GM10847 (cell line): ENCODE results near the gene PYHIN1.

Source experiments
- POLR2A ChIP-seq: IDR thresholded peaks from 2 replicates; pipeline ENCODE4 v1.6.1; 2011; ENCODE audit not compliant: insufficient read length; ENCODE audit errors: extremely low read depth

PYHIN1 gene

DNA sequence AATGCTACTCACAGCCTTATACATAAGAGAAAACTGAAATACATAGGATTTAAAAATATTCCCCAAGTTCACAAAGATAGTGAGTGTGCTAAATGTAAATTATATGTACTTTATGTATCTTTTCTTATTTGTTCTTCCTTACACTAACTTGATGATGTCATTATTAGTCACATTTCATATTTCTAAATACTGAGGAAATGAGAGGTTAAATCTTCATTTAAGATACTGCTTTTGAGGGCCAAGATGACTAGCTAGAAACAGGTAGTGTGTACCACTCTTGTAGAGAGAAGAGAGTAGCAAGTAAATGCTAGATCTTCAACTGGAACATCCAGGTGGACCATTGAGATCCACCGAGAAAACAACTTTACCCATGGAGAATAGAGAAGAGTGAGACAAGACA lies 29.8 kb downstream of the PYHIN1 start:
- no peak for TF ChIP-seq POLR2A

GRCh38 chr1:158962983-158963382 lies 31.6 kb downstream of the PYHIN1 start:
- no peak for TF ChIP-seq POLR2A

DNA sequence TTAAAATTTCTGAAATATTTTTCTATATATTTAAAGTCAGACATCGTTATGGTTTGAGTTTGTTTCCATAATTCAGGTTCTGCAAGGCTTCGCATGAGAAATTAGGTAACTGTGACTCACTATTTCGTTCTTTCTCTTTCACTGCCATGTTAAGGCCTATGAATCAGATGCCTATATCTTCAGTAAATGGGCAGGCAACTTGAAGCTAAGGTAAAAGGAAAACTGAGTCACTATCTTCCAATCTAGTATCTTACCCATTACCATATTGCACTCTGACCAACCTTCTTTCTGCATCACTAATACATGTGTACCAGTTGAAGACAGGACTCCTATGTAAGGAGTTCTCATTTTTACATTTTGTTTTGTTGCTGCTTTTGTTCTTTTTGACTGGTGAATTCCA lies 37.8 kb downstream of the PYHIN1 start:
- no peak for TF ChIP-seq POLR2A

DNA sequence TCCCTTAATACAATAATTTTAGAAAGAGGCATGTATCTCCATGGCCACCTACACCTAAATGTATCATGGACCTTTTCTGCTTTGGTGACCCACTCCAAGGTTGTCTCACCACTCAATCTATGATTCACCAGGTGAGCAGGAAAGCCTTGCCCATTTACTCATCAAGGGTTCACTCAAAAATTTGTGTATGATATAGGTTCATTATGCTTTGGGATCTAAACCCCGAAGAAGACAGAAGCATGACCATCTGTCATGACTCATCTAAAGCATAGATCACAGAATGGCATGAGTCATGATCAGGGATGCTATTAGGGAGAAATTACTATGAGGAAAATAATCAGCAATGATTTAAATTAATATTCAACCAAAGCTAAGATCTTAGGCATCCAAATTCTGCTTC lies 38.5 kb downstream of the PYHIN1 start:
- TF ChIP-seq POLR2A = no peak

- no peak for TF ChIP-seq POLR2A
Observed at GRCh38 chr1:158972841-158973240, 41.5 kb downstream of the PYHIN1 start.

DNA sequence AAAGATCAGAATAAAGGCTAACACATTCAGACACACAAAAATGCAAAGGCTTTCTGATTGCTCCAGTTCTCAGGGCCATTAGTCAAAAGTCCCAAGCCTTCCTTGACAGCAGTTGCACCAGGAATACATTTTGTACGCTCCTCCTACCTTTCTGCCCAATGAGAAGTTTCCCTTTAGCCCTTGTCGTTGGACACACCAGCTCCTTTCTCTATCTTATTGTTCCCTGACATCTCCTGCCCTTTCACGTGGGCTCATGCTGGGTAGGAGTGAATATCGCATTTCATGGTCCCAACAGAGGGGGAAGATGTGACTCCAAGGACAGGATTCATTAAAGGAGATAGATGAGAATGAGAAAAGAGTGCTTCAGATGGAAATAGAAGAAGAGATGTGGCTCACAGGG lies 44.9 kb downstream of the PYHIN1 start:
- no peak for TF ChIP-seq POLR2A

- TF ChIP-seq POLR2A = no peak
Observed at GRCh38 chr1:158978730-158979129, 47.4 kb downstream of the PYHIN1 start.

DNA sequence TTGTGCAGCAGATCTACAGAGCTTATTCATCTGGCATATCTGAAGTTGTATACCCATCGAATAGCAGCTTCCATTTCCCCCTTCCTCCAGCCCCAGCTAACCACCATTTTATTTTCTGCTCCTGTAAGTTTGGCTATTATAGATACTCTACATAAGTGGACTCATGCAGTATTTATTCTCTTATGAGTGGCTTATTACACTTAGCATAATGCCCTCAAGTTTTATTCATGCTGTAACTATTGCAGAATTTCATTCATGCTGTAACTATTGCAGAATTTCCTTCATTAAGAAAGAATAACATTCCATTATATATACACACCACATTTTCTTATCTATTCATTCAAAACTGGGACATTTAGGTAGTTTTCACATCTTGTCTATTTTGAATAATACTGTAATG lies 47.9 kb downstream of the PYHIN1 start:
- no peak for TF ChIP-seq POLR2A

DNA sequence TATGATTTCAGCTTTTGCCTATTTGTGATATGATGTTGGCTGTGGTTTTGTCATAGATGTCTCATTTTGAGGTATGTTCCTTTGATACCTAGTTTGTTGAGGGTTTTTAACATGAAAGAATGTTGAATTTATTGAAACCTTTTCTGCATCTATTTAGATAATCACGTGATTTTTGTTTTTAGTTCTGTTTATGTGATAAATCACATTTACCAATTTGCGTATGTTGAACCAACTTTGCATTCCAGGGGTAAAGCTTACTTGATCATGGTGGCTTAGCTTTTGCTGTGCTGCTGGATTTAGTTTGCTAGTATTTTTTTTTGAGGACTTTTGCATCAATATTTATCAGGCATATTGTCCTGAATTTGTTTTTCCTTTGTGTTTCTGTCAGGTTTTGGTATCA lies 51.9 kb downstream of the PYHIN1 start:
- TF ChIP-seq POLR2A = no peak

GRCh38 chr1:158984386-158984785 lies 53.0 kb downstream of the PYHIN1 start:
- TF ChIP-seq POLR2A = no peak

GRCh38 chr1:158989424-158989823 lies 58.1 kb downstream of the PYHIN1 start:
- no peak for TF ChIP-seq POLR2A

DNA sequence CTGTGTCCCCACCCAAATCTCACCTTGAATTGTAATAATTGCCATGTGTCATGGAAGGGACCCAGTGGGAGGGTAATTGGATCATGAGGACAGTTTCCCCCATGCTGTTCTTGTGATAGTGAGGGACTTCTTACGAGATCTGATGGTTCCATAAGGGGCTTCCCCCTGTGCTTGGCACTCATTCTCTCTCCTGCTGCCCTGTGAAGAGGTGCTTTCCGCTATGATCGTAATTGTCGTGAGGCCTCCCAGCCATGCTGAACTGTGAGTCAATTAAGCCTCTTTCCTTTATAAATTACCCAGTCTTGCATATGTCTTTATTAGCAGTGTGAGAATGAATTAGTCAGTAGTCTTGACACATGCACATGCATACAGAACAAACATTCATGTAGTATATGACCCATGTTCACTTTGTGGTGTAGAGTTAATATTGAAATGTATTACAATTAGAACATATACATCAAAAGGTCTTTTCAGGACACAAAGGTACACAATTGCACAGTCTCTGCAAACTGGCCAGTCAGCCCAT lies 61.5 kb downstream of the PYHIN1 start:
- TF ChIP-seq POLR2A = no peak

DNA sequence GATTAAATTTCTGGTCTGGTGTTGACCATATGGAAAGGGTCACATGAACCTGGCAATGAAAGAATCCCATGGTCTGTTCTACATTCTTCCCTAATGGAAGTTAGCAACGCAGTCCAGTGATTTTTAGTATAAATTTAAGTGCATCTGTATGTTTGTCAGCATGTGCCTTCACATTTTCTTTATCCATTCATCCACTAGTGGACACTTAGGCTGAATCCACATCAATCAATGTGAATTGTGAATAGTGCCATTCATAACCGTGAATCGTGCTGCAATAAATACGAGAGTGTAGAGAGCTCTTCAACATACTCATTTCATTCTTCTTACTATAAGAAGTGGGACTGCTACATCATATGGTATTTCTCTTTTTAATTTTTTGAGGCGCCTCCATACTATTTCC lies 65.6 kb downstream of the PYHIN1 start:
- TF ChIP-seq POLR2A = no peak

DNA sequence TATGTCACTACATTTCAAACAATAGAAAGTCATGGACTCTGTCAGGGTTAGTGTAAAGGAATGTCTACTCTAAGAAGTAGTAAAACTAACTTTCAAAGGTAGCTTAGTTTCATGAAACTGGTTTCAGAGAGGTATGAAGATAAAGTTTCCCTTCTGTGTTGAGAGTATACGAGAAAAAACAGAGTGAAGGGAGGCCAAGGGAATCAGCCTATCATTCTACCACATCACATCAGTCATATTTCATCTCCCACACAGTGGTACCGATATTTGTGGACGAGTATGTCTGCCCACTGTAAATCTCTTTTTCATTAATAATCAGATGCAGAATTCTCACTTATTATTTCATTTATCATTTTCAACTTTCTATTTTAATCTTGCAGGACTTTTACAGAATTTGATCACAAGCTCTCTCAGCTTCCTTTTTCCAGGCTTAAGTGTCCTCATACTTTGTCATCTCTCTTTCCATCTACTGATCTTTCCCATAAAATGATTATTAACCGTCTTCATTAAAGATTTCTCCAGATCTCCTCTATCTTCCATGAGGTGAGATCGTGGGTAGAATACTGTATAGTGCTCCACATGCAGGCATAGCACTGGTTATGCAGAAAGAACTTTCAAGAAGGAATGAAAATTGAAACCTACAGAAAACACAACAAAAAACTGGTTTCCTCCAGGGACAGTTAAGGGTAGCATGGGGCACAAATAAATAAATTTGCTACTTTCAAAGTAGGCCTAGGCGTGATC lies 66.9 kb downstream of the PYHIN1 start:
- TF ChIP-seq POLR2A = no peak

DNA sequence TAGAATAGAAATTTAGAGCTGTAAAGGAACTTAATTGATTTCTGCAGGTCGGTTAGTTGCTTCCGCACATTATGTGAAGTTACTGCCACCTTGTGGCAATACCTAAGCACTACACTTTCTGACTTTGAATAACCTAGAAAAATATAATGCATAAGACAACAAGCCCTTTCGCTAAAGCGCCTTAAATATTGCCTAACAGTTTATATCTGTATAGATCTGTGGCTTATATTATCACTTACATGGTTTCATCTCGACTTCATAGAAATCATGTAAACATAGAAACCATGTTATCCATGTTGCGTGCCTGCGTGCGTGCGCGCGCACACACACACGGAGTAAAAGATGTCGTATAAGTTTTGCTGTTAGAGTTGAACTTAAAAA lies 67.4 kb downstream of the PYHIN1 start:
- no peak for TF ChIP-seq POLR2A

GRCh38 chr1:158999316-159000069 lies 68.1 kb downstream of the PYHIN1 start:
- no peak for TF ChIP-seq POLR2A
